Medulla oblongata (tissue), 1 donor: ENCODE data around the gene RBM47.

ENCODE experiments used
- DNase-seq: peaks from one replicate; pipeline ENCODE4 v3.0.0-alpha.2; 2015; ENCODE audit errors: extremely low spot score

RBM47 gene

GRCh38 chr4:40586729-40587128, 42.9 kb downstream of the RBM47 start:
- DNase-seq = no peak

GRCh38 chr4:40586034-40586433, 43.6 kb downstream of the RBM47 start:
- no peak for DNase-seq

- DNase-seq = no peak
These were observed 44.4 kb downstream of the RBM47 start for GRCh38 chr4:40585201-40585799.

GRCh38 chr4:40584517-40585141, 45.0 kb downstream of the RBM47 start:
- DNase-seq = no peak

- DNase-seq = no peak
These were observed 45.7 kb downstream of the RBM47 start for GRCh38 chr4:40583850-40584439.

GRCh38 chr4:40582413-40582812, 47.3 kb downstream of the RBM47 start:
- DNase-seq = no peak

GRCh38 chr4:40581254-40582140, 48.2 kb downstream of the RBM47 start:
- no peak for DNase-seq

GRCh38 chr4:40579983-40580382, 49.7 kb downstream of the RBM47 start:
- DNase-seq = no peak

GRCh38 chr4:40577588-40578253, 51.9 kb downstream of the RBM47 start:
- no peak for DNase-seq

- peak; percentile 92 for DNase-seq
These were observed 52.8 kb downstream of the RBM47 start for GRCh38 chr4:40576651-40577480.

- no peak for DNase-seq
These were observed 53.8 kb downstream of the RBM47 start for GRCh38 chr4:40575846-40576245.

- peak; percentile 73 for DNase-seq
These were observed 55.9 kb downstream of the RBM47 start for GRCh38 chr4:40573593-40574311.

- DNase-seq = no peak
These were observed 56.9 kb downstream of the RBM47 start for GRCh38 chr4:40572692-40573310.

GRCh38 chr4:40571208-40571607, 58.5 kb downstream of the RBM47 start:
- no peak for DNase-seq

GRCh38 chr4:40570348-40571077, 59.2 kb downstream of the RBM47 start:
- no peak for DNase-seq

- DNase-seq = no peak
These were observed 64.7 kb downstream of the RBM47 start for GRCh38 chr4:40564815-40565483.

- DNase-seq = peak; percentile 44
These were observed 65.7 kb downstream of the RBM47 start for GRCh38 chr4:40564004-40564403.

GRCh38 chr4:40563401-40563800, 66.3 kb downstream of the RBM47 start:
- no peak for DNase-seq

GRCh38 chr4:40562681-40563080, 67.0 kb downstream of the RBM47 start:
- DNase-seq = no peak
